ENCODE measurements around the gene METTL25. TPM values are rescaled to one million over a fixed set of nuclear protein-coding genes. Genes with fewer than 3 reads are reported as not detected.

Gene METTL25
- polyA plus RNA-seq, 4 donors = 14.3 to 19.6 (median 15.9) TPM

DNA sequence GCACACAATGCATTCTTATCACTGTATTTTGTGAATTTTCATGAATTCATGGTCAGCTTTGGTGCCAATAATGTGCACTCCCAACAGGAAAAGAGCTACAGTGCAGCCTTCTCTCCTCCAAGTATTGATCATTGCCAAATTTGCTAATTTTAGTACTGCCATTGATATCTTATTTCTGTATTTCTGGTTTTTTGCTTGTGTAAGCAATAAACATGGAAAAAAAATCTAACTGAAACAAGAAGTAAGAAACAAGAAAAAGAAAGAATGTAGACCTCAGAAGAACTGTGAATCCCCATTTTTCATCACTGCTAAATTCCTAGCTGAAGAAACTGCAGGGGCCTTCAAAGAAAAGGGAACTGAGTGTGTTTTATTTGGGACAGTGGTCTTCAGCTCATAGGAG lies 161.2 kb downstream of the METTL25 start:
- DNase-seq (ENCODE audit: low read depth in 4 of 4, low spot score in 3 of 4) = no peak

DNA sequence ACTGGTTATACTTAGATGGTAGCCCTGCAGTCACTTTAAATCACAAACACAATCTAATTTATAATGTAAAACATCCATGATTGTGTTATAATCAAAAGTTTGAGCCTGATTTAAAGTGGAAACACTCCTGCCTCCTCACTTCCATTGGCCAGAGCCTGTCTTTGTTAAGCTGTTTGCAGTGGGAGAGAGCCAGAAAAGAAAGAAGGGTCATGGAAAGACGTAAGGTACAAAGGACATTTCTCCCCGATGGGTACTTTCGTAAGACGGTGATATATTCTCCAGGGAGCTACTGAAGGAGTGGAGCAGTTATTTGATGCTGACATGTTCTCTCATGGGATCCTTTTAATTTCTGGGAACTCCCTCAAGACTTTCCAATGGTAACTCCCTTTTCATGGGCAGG lies 164.0 kb downstream of the METTL25 start:
- DNase-seq (ENCODE audit: low read depth in 4 of 4, low spot score in 3 of 4) = no peak

GRCh38 chr12:82522762-82523161 lies 164.4 kb downstream of the METTL25 start:
- no peak for DNase-seq (ENCODE audit: low read depth in 4 of 4, low spot score in 3 of 4)

DNA sequence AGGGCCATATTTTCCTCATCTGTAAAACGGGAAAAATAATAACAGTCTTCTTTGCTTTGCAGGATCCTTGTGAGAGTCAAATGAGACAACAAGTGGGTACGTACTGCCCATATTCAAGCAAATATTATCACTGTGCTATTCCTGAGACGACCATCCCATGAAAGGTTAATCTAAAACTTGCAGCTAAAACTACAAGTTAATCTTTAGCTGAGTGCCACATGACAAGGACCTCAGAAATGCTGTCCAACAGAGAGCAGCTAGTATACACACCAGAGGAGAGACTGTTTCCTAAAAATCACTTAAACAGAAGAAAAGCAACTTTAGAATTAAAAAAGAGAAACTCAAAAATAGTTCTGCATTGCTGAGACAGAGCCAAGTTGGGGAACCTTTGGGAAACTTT lies 165.7 kb downstream of the METTL25 start:
- DNase-seq (ENCODE audit: low read depth in 4 of 4, low spot score in 3 of 4) = peak in 1 of 4 donors; percentile 25

GRCh38 chr12:82524641-82525040 lies 166.3 kb downstream of the METTL25 start:
- DNase-seq (ENCODE audit: low read depth in 4 of 4, low spot score in 3 of 4) = no peak

DNA sequence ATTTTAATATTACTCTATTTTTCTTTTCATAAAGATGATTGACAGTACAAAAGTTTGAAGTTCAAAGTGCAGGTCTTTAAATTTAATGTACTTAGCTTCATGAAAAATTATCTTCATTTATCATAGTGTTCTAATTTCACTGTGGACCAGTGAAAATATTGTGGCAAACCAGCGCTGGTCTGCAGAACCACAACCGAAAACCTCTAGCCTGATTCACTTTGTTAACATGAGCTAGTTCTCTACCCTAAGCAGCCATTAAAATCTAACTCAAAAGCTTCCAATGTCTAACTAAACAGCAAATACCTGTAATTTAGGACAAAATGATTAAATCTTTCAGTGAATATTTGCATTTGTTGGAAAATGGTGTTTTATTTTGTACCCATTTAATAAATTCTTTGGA lies 167.3 kb downstream of the METTL25 start:
- no peak for DNase-seq (ENCODE audit: low read depth in 4 of 4, low spot score in 3 of 4)

DNA sequence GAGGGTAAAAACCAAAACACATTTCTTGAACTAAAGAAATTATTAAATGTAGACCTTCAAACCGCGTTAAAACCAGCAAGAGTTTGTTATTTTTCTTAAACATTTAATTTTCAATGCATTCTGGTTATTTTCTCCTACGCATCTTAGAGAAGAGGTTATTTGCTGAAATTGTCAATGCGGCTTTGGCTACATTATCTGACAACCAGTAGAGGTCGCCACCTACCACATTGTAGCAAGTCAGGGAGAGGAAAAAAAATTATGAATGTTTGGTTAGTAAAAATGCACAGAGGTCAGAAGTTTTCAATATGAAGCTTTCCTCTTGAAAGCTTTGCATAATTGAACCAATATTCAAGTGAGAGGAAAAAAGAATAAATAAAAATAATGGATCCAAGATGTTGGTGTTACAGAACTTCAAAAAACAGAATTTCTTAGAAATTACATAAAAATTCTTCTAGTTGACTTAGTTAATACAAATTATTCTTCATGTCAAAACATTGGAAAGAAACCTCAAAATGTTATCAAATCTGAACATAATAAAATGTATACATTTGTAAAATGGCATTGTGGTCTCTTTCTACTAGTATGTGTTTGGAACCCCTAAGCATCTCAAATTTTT lies 168.9 kb downstream of the METTL25 start:
- DNase-seq (ENCODE audit: low read depth in 4 of 4, low spot score in 3 of 4) = peak; percentile 43 to 59 (median 46)

Other genes with a start within 250 kb of the METTL25 start
- 10 to 100 TPM; 51.4 to 65.5 (median 54.5) TPM for gene CCDC59, start 142 bp upstream of the METTL25 start, polyA plus RNA-seq (ENCODE audit: insufficient read length in 4 of 4)